IMR-90 (cell line): Measurements from ENCODE around the gene EFHD1. TPM values are rescaled to one million over a fixed set of nuclear protein-coding genes. Genes with fewer than 3 reads are reported as not detected.

Experiments used
- ATAC-seq: fragments of 200-7000 bp; cut with Tn5 transposase; 2 replicates; pipeline ENCODE4 v1.9.1; 2020; ENCODE audit warnings: low read depth, mild to moderate bottlenecking, moderate library complexity
- BruUV-seq: library from RNA; stranded (reverse); fragments of 400-500 nt; replicated peaks from 2 replicates; lab custom pipeline; 2021; lab: Mats Ljungman, UMichigan
- CTCF ChIA-PET: fragments of 300-600 bp; formaldehyde crosslinking; extraction: SDS; loops from one replicate; lab custom pipeline; 2021; ENCODE audit warnings: antibody characterized with exemption; lab: Yijun Ruan, JAX
- POLR2A ChIA-PET: fragments of 300-600 bp; sonication (Branson Sonifier 250); formaldehyde crosslinking; loops from one replicate; lab custom pipeline; 2022; ENCODE audit warnings: antibody characterized with exemption; ENCODE audit not compliant: unreplicated experiment; lab: Charles Lee
- DNase-seq: peaks from one replicate; pipeline ENCODE4 v3.0.0; 2013
- H2AFZ ChIP-seq: replicated peaks from 2 replicates; pipeline ENCODE3; 2013; ENCODE audit warnings: low read length, mild to moderate bottlenecking; ENCODE audit not compliant: poor library complexity
- H2AK5ac ChIP-seq: 2 replicates; pipeline ENCODE4 v1.6.1; 2013; ENCODE audit warnings: low read depth, low read length, inconsistent platforms
- H2AK9ac ChIP-seq: replicated peaks from 2 replicates; pipeline ENCODE3; 2013; ENCODE audit warnings: mild to moderate bottlenecking, low read depth, low read length, moderate library complexity; ENCODE audit not compliant: poor library complexity
- H2BK120ac ChIP-seq: 2 replicates; pipeline ENCODE4 v1.6.1; 2013; ENCODE audit warnings: low read depth, low read length, inconsistent platforms
- H2BK15ac ChIP-seq: 3 replicates; pipeline ENCODE4 v1.6.1; 2013; ENCODE audit warnings: low read depth, low read length, inconsistent platforms
- H2BK20ac ChIP-seq: 2 replicates; pipeline ENCODE4 v1.6.1; 2013; ENCODE audit warnings: low read depth, mild to moderate bottlenecking, inconsistent platforms, low read length, moderate library complexity
- H2BK5ac ChIP-seq: 2 replicates; pipeline ENCODE4 v1.6.1; 2013; ENCODE audit warnings: mild to moderate bottlenecking, low read depth, low read length, inconsistent platforms; ENCODE audit not compliant: poor library complexity, severe bottlenecking
- H3K14ac ChIP-seq: replicated peaks from 2 replicates; pipeline ENCODE4 v1.6.1; 2013; ENCODE audit warnings: low read depth, low read length, inconsistent platforms
- H3K18ac ChIP-seq: 2 replicates; pipeline ENCODE4 v1.6.1; 2013; ENCODE audit warnings: low read depth, low read length, control low read depth
- H3K23ac ChIP-seq: 2 replicates; pipeline ENCODE4 v1.6.1; 2013; ENCODE audit warnings: low read depth, low read length, inconsistent platforms
- H3K27ac ChIP-seq: 2 replicates; pipeline ENCODE4 v1.5.1; 2013; ENCODE audit warnings: mild to moderate bottlenecking, control low read depth, low read length; ENCODE audit not compliant: insufficient read depth
- H3K27me3 ChIP-seq: 2 replicates; pipeline ENCODE4 v1.6.1; 2013; ENCODE audit warnings: low read length; ENCODE audit not compliant: control insufficient read depth, insufficient read depth
- H3K36me3 ChIP-seq: 2 replicates; pipeline ENCODE4 v1.6.1; 2013; ENCODE audit warnings: low read length, mixed read lengths; ENCODE audit not compliant: control insufficient read depth, insufficient read depth
- H3K4ac ChIP-seq: 2 replicates; pipeline ENCODE4 v1.6.1; 2013; ENCODE audit warnings: low read depth, low read length, inconsistent platforms
- H3K4me1 ChIP-seq: 2 replicates; pipeline ENCODE4 v1.6.1; 2013; ENCODE audit warnings: low read length, mixed read lengths; ENCODE audit not compliant: control insufficient read depth, insufficient read depth
- H3K4me2 ChIP-seq: 2 replicates; pipeline ENCODE4 v1.6.1; 2013; ENCODE audit warnings: low read depth, mild to moderate bottlenecking, control low read depth, low read length, moderate library complexity
- H3K4me3 ChIP-seq: 2 replicates; pipeline ENCODE4 v1.5.1; 2013; ENCODE audit warnings: low read depth, mild to moderate bottlenecking, control low read depth, low read length, moderate library complexity; ENCODE audit not compliant: insufficient read depth
- H3K56ac ChIP-seq: 2 replicates; pipeline ENCODE4 v1.6.1; 2013; ENCODE audit warnings: low read length, inconsistent platforms; ENCODE audit not compliant: insufficient read depth; ENCODE audit errors: extremely low read depth
- H3K79me1 ChIP-seq, 2 experiments: 2 replicates each; pipeline ENCODE4 v1.6.1; 2013; ENCODE audit warnings: low read length in 2 of 2, inconsistent platforms in 1 of 2, low read depth in 1 of 2
- H3K9ac ChIP-seq: 2 replicates; pipeline ENCODE4 v1.6.1; 2013; ENCODE audit warnings: low read depth, low read length, control low read depth
- H3K9me1 ChIP-seq: 2 replicates; pipeline ENCODE4 v1.6.1; 2013; ENCODE audit warnings: low read length, inconsistent platforms; ENCODE audit not compliant: insufficient read depth
- H3K9me3 ChIP-seq: 2 replicates; pipeline ENCODE4 v1.6.1; 2013; ENCODE audit warnings: low read length; ENCODE audit not compliant: control insufficient read depth, insufficient read depth
- H4K20me1 ChIP-seq: 2 replicates; pipeline ENCODE4 v1.6.1; 2013; ENCODE audit warnings: low read length, inconsistent platforms; ENCODE audit not compliant: insufficient read depth
- H4K5ac ChIP-seq: 2 replicates; pipeline ENCODE4 v1.6.1; 2013; ENCODE audit warnings: mild to moderate bottlenecking, low read depth, low read length, control low read depth
- H4K8ac ChIP-seq, 2 experiments: 2 replicates each; pipeline ENCODE4 v1.6.1; 2013; ENCODE audit warnings: low read depth in 2 of 2, low read length in 2 of 2, control low read depth in 1 of 2, inconsistent platforms in 1 of 2
- H4K91ac ChIP-seq: 2 replicates; pipeline ENCODE4 v1.6.1; 2013; ENCODE audit warnings: low read depth, low read length, inconsistent platforms; ENCODE audit not compliant: insufficient read depth
- CTCF ChIP-seq: conservative IDR thresholded peaks from 2 replicates; pipeline ENCODE4 v1.5.1; 2012; ENCODE audit warnings: mild to moderate bottlenecking, low read depth, low read length, improper control_type of control experiment
- MAZ ChIP-seq: IDR thresholded peaks from 2 replicates; pipeline ENCODE4 v1.6.1; 2012; ENCODE audit warnings: low read depth, mild to moderate bottlenecking, low read length, improper control_type of control experiment, moderate library complexity, borderline replicate concordance
- RAD21 ChIP-seq: IDR thresholded peaks from 2 replicates; pipeline ENCODE4 v1.6.1; 2012; ENCODE audit warnings: low read length, improper control_type of control experiment
- RFX5 ChIP-seq: IDR thresholded peaks from 2 replicates; pipeline ENCODE4 v1.8.0; 2012; ENCODE audit warnings: low read depth, mild to moderate bottlenecking, low read length, moderate library complexity
- WGBS, 2 experiments: methylation state at CpG; one replicate each; pipeline versions ENCODE4 v1.1.5 to v1.1.7; 2013; ENCODE audit warnings: missing lambda C conversion rate in 2 of 2; ENCODE audit not compliant: insufficient read length in 1 of 2; ENCODE audit errors: extremely low coverage in 2 of 2; 5-methylcytosine and 5-hydroxymethylcytosine counted together
- dilution Hi-C: fragments of 300-500 bp; cut with HindIII; formaldehyde crosslinking; loops from one replicate; pipeline ENCODE4 v1.14.3; 2018; ENCODE audit warnings: low sequenced_read_pairs; ENCODE audit not compliant: unreplicated experiment
- in situ Hi-C: fragments of 300-500 bp; cut with MboI; formaldehyde crosslinking; loops from 3 replicates; pipeline ENCODE4 v1.14.3; 2019; ENCODE audit warnings: low sequenced_read_pairs, inconsistent platforms, mixed read lengths
- intact Hi-C: fragments of 100-400 bp; cut with micrococcal nuclease; formaldehyde crosslinking; loops from 2 replicates; pipeline ENCODE4 v1.10.0; 2022
- polyA plus RNA-seq, 3 experiments: library from polyadenylated mRNA; depleted of rRNA; stranded (reverse); fragments of >200 nt; gene quantifications; 2 replicates each; pipeline ENCODE4 v1.2.3, GENCODE V29; 2012; ENCODE audit warnings: low replicate concordance in 1 of 3
- total RNA-seq: library from RNA; depleted of rRNA; stranded (reverse); fragments of >200 nt; gene quantifications from 2 replicates; pipeline ENCODE4 v1.2.3, GENCODE V29; 2012
- TF ChIP-seq, protein P1 (sequence below): fragments of 150-350 bp; IDR thresholded peaks from 2 replicates; pipeline ENCODE4 v1.6.1; 2017; ENCODE audit warnings: mild to moderate bottlenecking, antibody characterized with exemption, low read length, low read depth

EFHD1 gene
- total and polyA plus RNA-seq, 2 of the 4 experiments (the other 2 are of a cell fraction): 0.27 TPM; not detected in 1

GRCh38 chr2:232587512-232587911 is 45.9 kb upstream of the EFHD1 start:
- DNase-seq (no peak), ATAC-seq (no peak)
- no TSS peak for BruUV-seq
- H3K27ac ChIP-seq: no peak overlapping the region
- H3K9me3 ChIP-seq: no peaks in the 10 kb centered on the region
- no CpG with 5 or more reads among the region's 7 CpGs for WGBS, 2 experiments
- H2AFZ ChIP-seq: no peak overlapping the region
- POLR2A ChIA-PET: no interaction called here
- no peak overlapping the region for H3K4ac ChIP-seq
- no peak overlapping the region for H3K4me3 ChIP-seq
- no peak overlapping the region for H2BK120ac ChIP-seq
- H3K9me1 ChIP-seq: peaks cover 6% of the 10 kb centered on the region; the same call in 1 of the 2 replicates
- no peak overlapping the region for H3K9ac ChIP-seq
- no peaks in the 10 kb centered on the region for H4K20me1 ChIP-seq
- H3K36me3 ChIP-seq: no peaks in the 10 kb centered on the region
- H4K5ac ChIP-seq: no peak overlapping the region
- H4K8ac ChIP-seq: no peak overlapping the region
- H2AK9ac ChIP-seq: no peak overlapping the region
- no peak overlapping the region for H2AK5ac ChIP-seq
- CTCF ChIA-PET: no interaction called here
- no peak overlapping the region for H2BK5ac ChIP-seq
- dilution Hi-C loops (no loop called here), intact Hi-C loops (no loop called here), in situ Hi-C loops (no loop called here)
- no peak overlapping the region for H2BK15ac ChIP-seq
- H3K14ac ChIP-seq: no peak overlapping the region
- H3K4me1 ChIP-seq: peaks cover 3% of the 10 kb centered on the region
- no peak overlapping the region for H2BK20ac ChIP-seq
- no peak overlapping the region for H3K23ac ChIP-seq
- H3K27me3 ChIP-seq: no peaks in the 10 kb centered on the region
- no peak overlapping the region for H3K18ac ChIP-seq
- H3K79me1 ChIP-seq: no peaks in the 10 kb centered on the region
- H3K4me2 ChIP-seq: no peak overlapping the region
- H4K91ac ChIP-seq: no peak overlapping the region
- no peak overlapping the region for H3K56ac ChIP-seq
- TF ChIP-seq MAZ: no peak
- TF ChIP-seq CTCF: no peak
- TF ChIP-seq RAD21: no peak
- no peak for TF ChIP-seq RFX5
- TF ChIP-seq, protein P1, sequence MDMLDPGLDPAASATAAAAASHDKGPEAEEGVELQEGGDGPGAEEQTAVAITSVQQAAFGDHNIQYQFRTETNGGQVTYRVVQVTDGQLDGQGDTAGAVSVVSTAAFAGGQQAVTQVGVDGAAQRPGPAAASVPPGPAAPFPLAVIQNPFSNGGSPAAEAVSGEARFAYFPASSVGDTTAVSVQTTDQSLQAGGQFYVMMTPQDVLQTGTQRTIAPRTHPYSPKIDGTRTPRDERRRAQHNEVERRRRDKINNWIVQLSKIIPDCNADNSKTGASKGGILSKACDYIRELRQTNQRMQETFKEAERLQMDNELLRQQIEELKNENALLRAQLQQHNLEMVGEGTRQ: no peak
